ENCODE measurements around the gene PPM1K.

- TF ChIP-seq CTCF (IDR thresholded peaks at IDR 0.05) = no peak
- TF ChIP-seq POLR2A (IDR thresholded peaks at IDR 0.05) = no peak
- no peak for TF ChIP-seq POLR2AphosphoS5 (IDR thresholded peaks at IDR 0.05; ENCODE audit: insufficient read depth in 1 of 2, low read depth in 1 of 2)
Observed at GRCh38 chr4:88225232-88226105, 58.9 kb downstream of the PPM1K start.
